Measurements from ENCODE around the gene PPM1A. TPM values are rescaled to one million over a fixed set of nuclear protein-coding genes. Genes with fewer than 3 reads are reported as not detected.

PPM1A gene
- polyA plus RNA-seq, 3 donors, result 18.4 to 34.1 (median 21.5) TPM

- H2AFZ ChIP-seq (ENCODE audit: insufficient read depth, low read depth, low read length, poor library complexity, severe bottlenecking), result no peak overlapping the region
- no peaks in the 10 kb centered on the region for H3K27me3 ChIP-seq (ENCODE audit: control insufficient read depth in 2 of 2, insufficient read depth in 2 of 2, low read length in 2 of 2)
- H3K79me2 ChIP-seq (ENCODE audit: insufficient read depth, low read length), result no peaks in the 10 kb centered on the region
- H3K4me2 ChIP-seq (replicated peaks; ENCODE audit: extremely low read depth, low read length, poor library complexity, severe bottlenecking), result no peak overlapping the region
- Mint-ChIP-seq H3K27ac (no peak overlapping the region), H3K4me1 (peaks cover 4% of the 10 kb centered on the region), H3K36me3 (no peaks in the 10 kb centered on the region), H3K9me3 (peaks cover 0 to 2% (median 0%) of the 10 kb centered on the region in 7 donors), H3K4me3 (no peak overlapping the region), H3K27me3 (ENCODE audit: low read depth in 3 of 3) (no peaks in the 10 kb centered on the region)
- H4K20me1 ChIP-seq (ENCODE audit: insufficient read depth, low read length), result no peaks in the 10 kb centered on the region
- no peak overlapping the region for H3K27ac ChIP-seq (ENCODE audit: low read depth in 1 of 2, low read length in 2 of 2)
- H3K9ac ChIP-seq (ENCODE audit: insufficient read depth, low read length, poor library complexity, severe bottlenecking), result no peak overlapping the region
- H3K9me3 ChIP-seq (replicated peaks in 1 of 2; ENCODE audit: control insufficient read depth in 1 of 2, insufficient read depth in 1 of 2, low read length in 2 of 2), result no peaks in the 10 kb centered on the region
- H3K4me3 ChIP-seq (replicated peaks in 1 of 3; ENCODE audit: low read depth in 2 of 3, low read length in 3 of 3), result no peak overlapping the region
- H3K4me1 ChIP-seq (ENCODE audit: control insufficient read depth in 1 of 2, insufficient read depth in 2 of 2, low read length in 2 of 2), result peaks cover 4 to 6% of the 10 kb centered on the region in 2 donors
- intact Hi-C loops (cut with micrococcal nuclease), result no loop called here
- no peaks in the 10 kb centered on the region for H3K36me3 ChIP-seq (replicated peaks in 1 of 2; ENCODE audit: control insufficient read depth in 1 of 2, insufficient read depth in 2 of 2, low read length in 2 of 2)
- TF ChIP-seq, protein P1, sequence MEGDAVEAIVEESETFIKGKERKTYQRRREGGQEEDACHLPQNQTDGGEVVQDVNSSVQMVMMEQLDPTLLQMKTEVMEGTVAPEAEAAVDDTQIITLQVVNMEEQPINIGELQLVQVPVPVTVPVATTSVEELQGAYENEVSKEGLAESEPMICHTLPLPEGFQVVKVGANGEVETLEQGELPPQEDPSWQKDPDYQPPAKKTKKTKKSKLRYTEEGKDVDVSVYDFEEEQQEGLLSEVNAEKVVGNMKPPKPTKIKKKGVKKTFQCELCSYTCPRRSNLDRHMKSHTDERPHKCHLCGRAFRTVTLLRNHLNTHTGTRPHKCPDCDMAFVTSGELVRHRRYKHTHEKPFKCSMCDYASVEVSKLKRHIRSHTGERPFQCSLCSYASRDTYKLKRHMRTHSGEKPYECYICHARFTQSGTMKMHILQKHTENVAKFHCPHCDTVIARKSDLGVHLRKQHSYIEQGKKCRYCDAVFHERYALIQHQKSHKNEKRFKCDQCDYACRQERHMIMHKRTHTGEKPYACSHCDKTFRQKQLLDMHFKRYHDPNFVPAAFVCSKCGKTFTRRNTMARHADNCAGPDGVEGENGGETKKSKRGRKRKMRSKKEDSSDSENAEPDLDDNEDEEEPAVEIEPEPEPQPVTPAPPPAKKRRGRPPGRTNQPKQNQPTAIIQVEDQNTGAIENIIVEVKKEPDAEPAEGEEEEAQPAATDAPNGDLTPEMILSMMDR (IDR thresholded peaks at IDR 0.05), result no peak
- no peak for DNase-seq
Observed at GRCh38 chr14:60221457-60221856, 27.6 kb upstream of the PPM1A start.

GRCh38 chr14:60222820-60223219, 26.2 kb upstream of the PPM1A start:
- H3K9me3 Mint-ChIP-seq, result peaks cover 0 to 2% (median 0%) of the 10 kb centered on the region in 7 donors
- Histone ChIP-seq H3K9me3 (replicated peaks in 1 of 2; ENCODE audit: control insufficient read depth in 1 of 2, insufficient read depth in 1 of 2, low read length in 2 of 2) (no peaks in the 10 kb centered on the region), H2AFZ (ENCODE audit: insufficient read depth, low read depth, low read length, poor library complexity, severe bottlenecking) (no peak overlapping the region), H3K4me3 (replicated peaks in 1 of 3; ENCODE audit: low read depth in 2 of 3, low read length in 3 of 3) (no peak overlapping the region), H3K79me2 (ENCODE audit: insufficient read depth, low read length) (no peaks in the 10 kb centered on the region), H3K9ac (ENCODE audit: insufficient read depth, low read length, poor library complexity, severe bottlenecking) (no peak overlapping the region), H4K20me1 (ENCODE audit: insufficient read depth, low read length) (no peaks in the 10 kb centered on the region), H3K27me3 (ENCODE audit: control insufficient read depth in 2 of 2, insufficient read depth in 2 of 2, low read length in 2 of 2) (no peaks in the 10 kb centered on the region), H3K27ac (ENCODE audit: low read depth in 1 of 2, low read length in 2 of 2) (no peak overlapping the region), H3K4me1 (ENCODE audit: control insufficient read depth in 1 of 2, insufficient read depth in 2 of 2, low read length in 2 of 2) (peaks cover 9 to 14% of the 10 kb centered on the region in 2 donors), H3K36me3 (replicated peaks in 1 of 2; ENCODE audit: control insufficient read depth in 1 of 2, insufficient read depth in 2 of 2, low read length in 2 of 2) (no peaks in the 10 kb centered on the region), H3K4me2 (replicated peaks; ENCODE audit: extremely low read depth, low read length, poor library complexity, severe bottlenecking) (no peak overlapping the region)
- no peak for DNase-seq
- peaks cover 14% of the 10 kb centered on the region for H3K4me1 Mint-ChIP-seq
- peak overlapping the region in 1 of 7 donors; percentile 25 for H3K27ac Mint-ChIP-seq
- H3K4me3 Mint-ChIP-seq, result no peak overlapping the region
- TF ChIP-seq, protein P1 (IDR thresholded peaks at IDR 0.05), result no peak
- WGBS (ENCODE audit: insufficient coverage), result 94% methylated on average over 4 of the region's 4 CpGs
- no peaks in the 10 kb centered on the region for H3K36me3 Mint-ChIP-seq
- no peaks in the 10 kb centered on the region for H3K27me3 Mint-ChIP-seq (ENCODE audit: low read depth in 3 of 3)
- intact Hi-C loops (cut with micrococcal nuclease), result no loop called here

Measured in CD14-positive monocyte (primary cell).